ENCODE results near the gene ZNF440. TPM values are rescaled to one million over a fixed set of nuclear protein-coding genes. Genes with fewer than 3 reads are reported as not detected.
A peak's percentile ranks its signal among the peaks of the same experiment; 100 is the strongest.
"Not testable (repeated sequence)": the region's sequence is repeated elsewhere in the genome, so short reads cannot be mapped to it uniquely, and the experiment has no call there.

ZNF440 gene
- total RNA-seq: 10 to 100 TPM; 10.2 to 11.2 TPM

- DNase-seq (peak; percentile 93 to 94), ATAC-seq (replicated peaks in 1 of 2) (peak; percentile 100)
- no peak within 1 kb of the TSS for H3K27ac Mint-ChIP-seq
- peaks cover 9 to 10% of the 10 kb centered on the region in 2 donors for H3K36me3 Mint-ChIP-seq (ENCODE audit: insufficient read depth in 2 of 2)
- peaks cover 0 to 14% of the 10 kb centered on the region in 2 donors for H3K9me3 Mint-ChIP-seq
- no peaks in the 10 kb centered on the region for H3K27me3 Mint-ChIP-seq (ENCODE audit: low read depth)
- H3K4me3 Mint-ChIP-seq: peak within 1 kb of the TSS; percentile 83 to 91
- H3K4me1 Mint-ChIP-seq (ENCODE audit: low read depth): peaks cover 25% of the 10 kb centered on the region
Measured at GRCh38 chr19:11814029-11814699, at the start of gene ZNF440. Gene ZNF440, plus strand, starts transcription at chr19:11814273. Its CDS starts 175 bp downstream, at chr19:11814448.

GRCh38 chr19:11766597-11767591, 47.2 kb upstream of the ZNF440 start, which contains the start of gene ZNF441:
Gene ZNF441, plus strand, starts transcription at chr19:11767000. Its CDS starts 194 bp downstream, at chr19:11767194.
- peaks cover 18 to 25% of the 10 kb centered on the region in 2 donors for H3K9me3 Mint-ChIP-seq
- ATAC-seq (replicated peaks in 1 of 2) (peak; percentile 97 to 98), DNase-seq (peak; percentile 95 to 96)
- peaks cover 15% of the 10 kb centered on the region for H3K4me1 Mint-ChIP-seq (ENCODE audit: low read depth)
- peak within 1 kb of the TSS; percentile 84 for H3K27ac Mint-ChIP-seq
- H3K4me3 Mint-ChIP-seq: peak within 1 kb of the TSS; percentile 95 to 98
- peaks cover 27 to 33% of the 10 kb centered on the region in 2 donors for H3K36me3 Mint-ChIP-seq (ENCODE audit: insufficient read depth in 2 of 2)
- no peaks in the 10 kb centered on the region for H3K27me3 Mint-ChIP-seq (ENCODE audit: low read depth)

GRCh38 chr19:11767633-11768133, 46.4 kb upstream of the ZNF440 start:
- H3K4me1 Mint-ChIP-seq (ENCODE audit: low read depth): peaks cover 15% of the 10 kb centered on the region
- DNase-seq (peak; percentile 26 to 36), ATAC-seq (replicated peaks in 1 of 2) (no peak)
- no peak overlapping the region for H3K27ac Mint-ChIP-seq
- H3K9me3 Mint-ChIP-seq: peaks cover 21 to 30% of the 10 kb centered on the region in 2 donors
- no peaks in the 10 kb centered on the region for H3K27me3 Mint-ChIP-seq (ENCODE audit: low read depth)
- H3K36me3 Mint-ChIP-seq (ENCODE audit: insufficient read depth in 2 of 2): peaks cover 31 to 37% of the 10 kb centered on the region in 2 donors
- peak overlapping the region; percentile 95 to 98 for H3K4me3 Mint-ChIP-seq

- Mint-ChIP-seq H3K4me1 (ENCODE audit: low read depth) (peaks cover 15% of the 10 kb centered on the region), H3K27ac (no peak overlapping the region), H3K9me3 (peaks cover 21 to 23% of the 10 kb centered on the region in 2 donors), H3K4me3 (no peak overlapping the region), H3K27me3 (ENCODE audit: low read depth) (no peaks in the 10 kb centered on the region), H3K36me3 (ENCODE audit: insufficient read depth in 2 of 2) (peaks cover 32 to 55% of the 10 kb centered on the region in 2 donors)
- ATAC-seq (replicated peaks in 1 of 2) (no peak), DNase-seq (no peak)
Measured at GRCh38 chr19:11769995-11770394, 44.1 kb upstream of the ZNF440 start.

- H3K27me3 Mint-ChIP-seq (ENCODE audit: low read depth); DNase-seq; H3K4me3 Mint-ChIP-seq; H3K27ac Mint-ChIP-seq; ATAC-seq (replicated peaks in 1 of 2): not testable (repeated sequence)
- H3K36me3 Mint-ChIP-seq (ENCODE audit: insufficient read depth in 2 of 2): peaks cover 31 to 56% of the 10 kb centered on the region in 2 donors
- H3K9me3 Mint-ChIP-seq: peaks cover 17 to 21% of the 10 kb centered on the region in 2 donors
- H3K4me1 Mint-ChIP-seq (ENCODE audit: low read depth): peaks cover 15% of the 10 kb centered on the region
Measured at GRCh38 chr19:11771520-11771919, 42.6 kb upstream of the ZNF440 start.

- not testable (repeated sequence) for H3K27ac Mint-ChIP-seq; DNase-seq; H3K4me3 Mint-ChIP-seq; H3K4me1 Mint-ChIP-seq (ENCODE audit: low read depth); ATAC-seq (replicated peaks in 1 of 2); H3K27me3 Mint-ChIP-seq (ENCODE audit: low read depth)
- Mint-ChIP-seq H3K36me3 (ENCODE audit: insufficient read depth in 2 of 2) (peaks cover 48 to 79% of the 10 kb centered on the region in 2 donors), H3K9me3 (peaks cover 22 to 31% of the 10 kb centered on the region in 2 donors)
Measured at GRCh38 chr19:11776669-11777068, 37.4 kb upstream of the ZNF440 start.

- DNase-seq (no peak), ATAC-seq (replicated peaks in 1 of 2) (no peak)
- Mint-ChIP-seq H3K36me3 (ENCODE audit: insufficient read depth in 2 of 2) (peaks cover 46 to 75% of the 10 kb centered on the region in 2 donors), H3K4me1 (ENCODE audit: low read depth) (no peaks in the 10 kb centered on the region), H3K27me3 (ENCODE audit: low read depth) (no peaks in the 10 kb centered on the region), H3K9me3 (peaks cover 28 to 42% of the 10 kb centered on the region in 2 donors), H3K27ac (no peak overlapping the region), H3K4me3 (no peak overlapping the region)
Measured at GRCh38 chr19:11780431-11781020, 33.5 kb upstream of the ZNF440 start.

GRCh38 chr19:11781295-11782057, 32.6 kb upstream of the ZNF440 start:
- no peaks in the 10 kb centered on the region for H3K4me1 Mint-ChIP-seq (ENCODE audit: low read depth)
- peaks cover 46 to 70% of the 10 kb centered on the region in 2 donors for H3K36me3 Mint-ChIP-seq (ENCODE audit: insufficient read depth in 2 of 2)
- ATAC-seq (replicated peaks in 1 of 2): no peak
- peaks cover 31 to 45% of the 10 kb centered on the region in 2 donors for H3K9me3 Mint-ChIP-seq
- H3K4me3 Mint-ChIP-seq: no peak overlapping the region
- H3K27ac Mint-ChIP-seq: no peak overlapping the region
- DNase-seq: no peak
- no peaks in the 10 kb centered on the region for H3K27me3 Mint-ChIP-seq (ENCODE audit: low read depth)

- Mint-ChIP-seq H3K27me3 (ENCODE audit: low read depth) (no peaks in the 10 kb centered on the region), H3K36me3 (ENCODE audit: insufficient read depth in 2 of 2) (peaks cover 41 to 62% of the 10 kb centered on the region in 2 donors), H3K4me3 (no peak overlapping the region), H3K4me1 (ENCODE audit: low read depth) (no peaks in the 10 kb centered on the region), H3K9me3 (peaks cover 33 to 50% of the 10 kb centered on the region in 2 donors), H3K27ac (no peak overlapping the region)
- DNase-seq (no peak), ATAC-seq (replicated peaks in 1 of 2) (no peak)
Measured at GRCh38 chr19:11783767-11784166, 30.3 kb upstream of the ZNF440 start.

GRCh38 chr19:11784356-11784755, 29.7 kb upstream of the ZNF440 start:
- Mint-ChIP-seq H3K9me3 (peaks cover 34 to 52% of the 10 kb centered on the region in 2 donors), H3K27me3 (ENCODE audit: low read depth) (no peaks in the 10 kb centered on the region), H3K27ac (no peak overlapping the region), H3K36me3 (ENCODE audit: insufficient read depth in 2 of 2) (peaks cover 41 to 63% of the 10 kb centered on the region in 2 donors), H3K4me1 (ENCODE audit: low read depth) (no peaks in the 10 kb centered on the region), H3K4me3 (no peak overlapping the region)
- ATAC-seq (replicated peaks in 1 of 2) (no peak), DNase-seq (no peak)

GRCh38 chr19:11787536-11787935, 26.5 kb upstream of the ZNF440 start:
- ATAC-seq (replicated peaks in 1 of 2): no peak
- no peak for DNase-seq
- Mint-ChIP-seq H3K36me3 (ENCODE audit: insufficient read depth in 2 of 2) (peaks cover 24 to 39% of the 10 kb centered on the region in 2 donors), H3K27ac (no peak overlapping the region), H3K4me1 (ENCODE audit: low read depth) (no peaks in the 10 kb centered on the region), H3K4me3 (no peak overlapping the region), H3K9me3 (peaks cover 27 to 45% of the 10 kb centered on the region in 2 donors), H3K27me3 (ENCODE audit: low read depth) (no peaks in the 10 kb centered on the region)

- no peak for DNase-seq
- H3K4me1 Mint-ChIP-seq (ENCODE audit: low read depth): peaks cover 9% of the 10 kb centered on the region
- H3K9me3 Mint-ChIP-seq: peaks cover 6 to 15% of the 10 kb centered on the region in 2 donors
- no peak overlapping the region for H3K4me3 Mint-ChIP-seq
- no peak for ATAC-seq (replicated peaks in 1 of 2)
- no peaks in the 10 kb centered on the region for H3K27me3 Mint-ChIP-seq (ENCODE audit: low read depth)
- H3K27ac Mint-ChIP-seq: peak overlapping the region; percentile 20
- peaks cover 8% of the 10 kb centered on the region in 2 donors for H3K36me3 Mint-ChIP-seq (ENCODE audit: insufficient read depth in 2 of 2)
Measured at GRCh38 chr19:11792942-11793341, 21.1 kb upstream of the ZNF440 start.
